ENCODE measurements around the gene TMEM182.

- TF ChIP-seq, protein P1, sequence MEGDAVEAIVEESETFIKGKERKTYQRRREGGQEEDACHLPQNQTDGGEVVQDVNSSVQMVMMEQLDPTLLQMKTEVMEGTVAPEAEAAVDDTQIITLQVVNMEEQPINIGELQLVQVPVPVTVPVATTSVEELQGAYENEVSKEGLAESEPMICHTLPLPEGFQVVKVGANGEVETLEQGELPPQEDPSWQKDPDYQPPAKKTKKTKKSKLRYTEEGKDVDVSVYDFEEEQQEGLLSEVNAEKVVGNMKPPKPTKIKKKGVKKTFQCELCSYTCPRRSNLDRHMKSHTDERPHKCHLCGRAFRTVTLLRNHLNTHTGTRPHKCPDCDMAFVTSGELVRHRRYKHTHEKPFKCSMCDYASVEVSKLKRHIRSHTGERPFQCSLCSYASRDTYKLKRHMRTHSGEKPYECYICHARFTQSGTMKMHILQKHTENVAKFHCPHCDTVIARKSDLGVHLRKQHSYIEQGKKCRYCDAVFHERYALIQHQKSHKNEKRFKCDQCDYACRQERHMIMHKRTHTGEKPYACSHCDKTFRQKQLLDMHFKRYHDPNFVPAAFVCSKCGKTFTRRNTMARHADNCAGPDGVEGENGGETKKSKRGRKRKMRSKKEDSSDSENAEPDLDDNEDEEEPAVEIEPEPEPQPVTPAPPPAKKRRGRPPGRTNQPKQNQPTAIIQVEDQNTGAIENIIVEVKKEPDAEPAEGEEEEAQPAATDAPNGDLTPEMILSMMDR (IDR thresholded peaks at IDR 0.05) = no peak
- no peak for TF ChIP-seq POLR2A (IDR thresholded peaks at IDR 0.05)
These were observed 8.2 kb upstream of the TMEM182 start for GRCh38 chr2:102753563-102754159.

Data from lower leg skin (tissue), 3 donors.